ENCODE data around the gene AQP9.
"Not testable (repeated sequence)": the region's sequence is repeated elsewhere in the genome, so short reads cannot be mapped to it uniquely, and the experiment has no call there.

AQP9 gene

GRCh38 chr15:58182460-58183163, 44.4 kb downstream of the AQP9 start:
- no peak for DNase-seq (ENCODE audit: low read depth)

GRCh38 chr15:58185439-58185838, 47.3 kb downstream of the AQP9 start:
- DNase-seq (ENCODE audit: low read depth): no peak

GRCh38 chr15:58189148-58189811, 51.1 kb downstream of the AQP9 start:
- no peak for DNase-seq (ENCODE audit: low read depth)

- no peak for DNase-seq (ENCODE audit: low read depth)
These were observed 52.2 kb downstream of the AQP9 start for GRCh38 chr15:58190419-58190818.

- DNase-seq (ENCODE audit: low read depth): not testable (repeated sequence)
These were observed 55.5 kb downstream of the AQP9 start for GRCh38 chr15:58193636-58194035.

- DNase-seq (ENCODE audit: low read depth): no peak
These were observed 62.6 kb downstream of the AQP9 start for GRCh38 chr15:58200739-58201138.

GRCh38 chr15:58201516-58201915, 63.3 kb downstream of the AQP9 start:
- no peak for DNase-seq (ENCODE audit: low read depth)

GRCh38 chr15:58203537-58203936, 65.4 kb downstream of the AQP9 start:
- DNase-seq (ENCODE audit: low read depth): no peak

GRCh38 chr15:58206151-58206550, 68.0 kb downstream of the AQP9 start:
- DNase-seq (ENCODE audit: low read depth): no peak

GRCh38 chr15:58208217-58208616, 70.0 kb downstream of the AQP9 start:
- DNase-seq (ENCODE audit: low read depth): not testable (repeated sequence)

- DNase-seq (ENCODE audit: low read depth): not testable (repeated sequence)
These were observed 70.9 kb downstream of the AQP9 start for GRCh38 chr15:58209007-58209481.

- not testable (repeated sequence) for DNase-seq (ENCODE audit: low read depth)
These were observed 71.8 kb downstream of the AQP9 start for GRCh38 chr15:58210031-58210430.

GRCh38 chr15:58212909-58213526, 74.8 kb downstream of the AQP9 start:
- DNase-seq (ENCODE audit: low read depth): no peak

GRCh38 chr15:58213587-58214338, 75.6 kb downstream of the AQP9 start:
- no peak for DNase-seq (ENCODE audit: low read depth)

GRCh38 chr15:58214591-58215340, 76.6 kb downstream of the AQP9 start:
- DNase-seq (ENCODE audit: low read depth): no peak

- no peak for DNase-seq (ENCODE audit: low read depth)
These were observed 79.3 kb downstream of the AQP9 start for GRCh38 chr15:58217460-58217859.

- no peak for DNase-seq (ENCODE audit: low read depth)
These were observed 83.5 kb downstream of the AQP9 start for GRCh38 chr15:58221591-58222241.

- DNase-seq (ENCODE audit: low read depth): no peak
These were observed 84.5 kb downstream of the AQP9 start for GRCh38 chr15:58222679-58223078.

GRCh38 chr15:58223432-58223831, 85.3 kb downstream of the AQP9 start:
- no peak for DNase-seq (ENCODE audit: low read depth)

- no peak for DNase-seq (ENCODE audit: low read depth)
These were observed 85.9 kb downstream of the AQP9 start for GRCh38 chr15:58224068-58224467.
